ENCODE results near the gene LRRC25. TPM values are rescaled to one million over a fixed set of nuclear protein-coding genes. Genes with fewer than 3 reads are reported as not detected.

Gene LRRC25
- total RNA-seq, 6 experiments from 2014 or later: not detected

GRCh38 chr19:18380843-18381242 lies 16.6 kb downstream of the LRRC25 start:
- no peak for DNase-seq
- peak overlapping the region; percentile 85 for H3K27ac Mint-ChIP-seq
- no peak overlapping the region for H3K4me3 Mint-ChIP-seq
- H3K27me3 Mint-ChIP-seq (ENCODE audit: insufficient read depth): peaks cover 3% of the 10 kb centered on the region
- TF ChIP-seq, protein P1, sequence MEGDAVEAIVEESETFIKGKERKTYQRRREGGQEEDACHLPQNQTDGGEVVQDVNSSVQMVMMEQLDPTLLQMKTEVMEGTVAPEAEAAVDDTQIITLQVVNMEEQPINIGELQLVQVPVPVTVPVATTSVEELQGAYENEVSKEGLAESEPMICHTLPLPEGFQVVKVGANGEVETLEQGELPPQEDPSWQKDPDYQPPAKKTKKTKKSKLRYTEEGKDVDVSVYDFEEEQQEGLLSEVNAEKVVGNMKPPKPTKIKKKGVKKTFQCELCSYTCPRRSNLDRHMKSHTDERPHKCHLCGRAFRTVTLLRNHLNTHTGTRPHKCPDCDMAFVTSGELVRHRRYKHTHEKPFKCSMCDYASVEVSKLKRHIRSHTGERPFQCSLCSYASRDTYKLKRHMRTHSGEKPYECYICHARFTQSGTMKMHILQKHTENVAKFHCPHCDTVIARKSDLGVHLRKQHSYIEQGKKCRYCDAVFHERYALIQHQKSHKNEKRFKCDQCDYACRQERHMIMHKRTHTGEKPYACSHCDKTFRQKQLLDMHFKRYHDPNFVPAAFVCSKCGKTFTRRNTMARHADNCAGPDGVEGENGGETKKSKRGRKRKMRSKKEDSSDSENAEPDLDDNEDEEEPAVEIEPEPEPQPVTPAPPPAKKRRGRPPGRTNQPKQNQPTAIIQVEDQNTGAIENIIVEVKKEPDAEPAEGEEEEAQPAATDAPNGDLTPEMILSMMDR (IDR thresholded peaks at IDR 0.05): no peak
- H3K9me3 Mint-ChIP-seq: no peaks in the 10 kb centered on the region
- H3K36me3 Mint-ChIP-seq (ENCODE audit: low read depth): no peaks in the 10 kb centered on the region
- H3K4me1 Mint-ChIP-seq (ENCODE audit: low read depth): peaks cover 37% of the 10 kb centered on the region

DNA sequence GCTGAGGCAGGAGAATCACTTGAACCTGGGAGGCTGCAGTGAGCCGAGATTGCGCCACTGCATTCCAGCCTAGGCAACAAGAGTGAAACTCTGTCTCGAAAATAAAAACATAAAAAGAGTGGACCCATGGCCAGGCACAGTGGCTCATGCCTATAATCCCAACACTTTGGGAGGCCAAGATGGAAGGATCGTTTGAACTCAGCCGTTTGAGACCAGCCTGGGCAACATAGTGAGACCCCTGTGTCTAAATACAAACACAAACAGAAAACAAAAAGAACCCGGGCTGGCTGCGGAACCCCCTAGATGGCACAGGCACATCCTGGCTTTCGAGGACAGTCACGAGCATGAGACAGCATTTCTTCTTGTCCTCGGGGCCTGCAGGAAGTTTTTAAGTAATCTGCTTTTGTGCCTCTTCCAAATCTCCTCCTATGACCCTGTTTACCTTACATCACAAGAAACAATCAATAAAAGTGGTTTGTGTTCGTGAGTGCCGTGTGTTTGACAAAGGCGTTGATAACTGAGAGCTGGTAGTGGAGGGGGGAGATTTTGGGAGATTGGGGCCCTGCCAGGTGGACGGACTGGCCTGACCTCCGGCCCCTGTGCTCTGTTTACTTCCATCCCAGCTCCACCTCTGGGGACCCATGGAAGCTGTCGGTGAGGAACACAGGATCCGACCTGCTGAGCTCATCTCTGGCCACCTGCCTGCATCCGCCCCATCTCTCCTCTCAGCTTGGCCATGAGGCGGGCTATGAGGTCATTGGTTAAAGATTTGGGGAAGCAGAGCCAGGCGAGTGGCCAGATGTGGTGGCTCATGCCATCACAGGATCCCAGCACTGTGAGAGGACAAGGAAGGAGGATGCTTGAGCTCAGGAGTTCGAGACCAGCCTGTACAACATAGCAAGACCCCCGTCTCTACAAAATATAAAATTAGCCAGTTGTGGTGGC lies 17.3 kb downstream of the LRRC25 start:
- DNase-seq: peak; percentile 88
- Mint-ChIP-seq H3K4me3 (peak overlapping the region; percentile 57; the same call in 1 of the 2 replicates), H3K27ac (peak overlapping the region; percentile 85), H3K9me3 (no peaks in the 10 kb centered on the region), H3K27me3 (ENCODE audit: insufficient read depth) (peaks cover 3% of the 10 kb centered on the region), H3K36me3 (ENCODE audit: low read depth) (no peaks in the 10 kb centered on the region), H3K4me1 (ENCODE audit: low read depth) (peaks cover 31% of the 10 kb centered on the region)
- TF ChIP-seq, protein P1 (IDR thresholded peaks at IDR 0.05): no peak

GRCh38 chr19:18377026-18377425 lies 20.4 kb downstream of the LRRC25 start:
- Mint-ChIP-seq H3K4me3 (no peak overlapping the region), H3K9me3 (no peaks in the 10 kb centered on the region), H3K36me3 (ENCODE audit: low read depth) (no peaks in the 10 kb centered on the region), H3K27ac (peak overlapping the region; percentile 1; the same call in 1 of the 2 replicates), H3K27me3 (ENCODE audit: insufficient read depth) (peaks cover 2% of the 10 kb centered on the region), H3K4me1 (ENCODE audit: low read depth) (peaks cover 49% of the 10 kb centered on the region)
- no peak for DNase-seq
- TF ChIP-seq, protein P1 (IDR thresholded peaks at IDR 0.05): no peak

GRCh38 chr19:18373892-18374629 lies 23.4 kb downstream of the LRRC25 start:
- H3K36me3 Mint-ChIP-seq (ENCODE audit: low read depth): no peaks in the 10 kb centered on the region
- H3K4me3 Mint-ChIP-seq: peak overlapping the region; percentile 56
- H3K27me3 Mint-ChIP-seq (ENCODE audit: insufficient read depth): peaks cover 2% of the 10 kb centered on the region; the same call in 1 of the 2 replicates
- peak; percentile 94 for DNase-seq
- peaks cover 36% of the 10 kb centered on the region for H3K4me1 Mint-ChIP-seq (ENCODE audit: low read depth)
- TF ChIP-seq, protein P1 (IDR thresholded peaks at IDR 0.05): no peak
- peak overlapping the region; percentile 97 for H3K27ac Mint-ChIP-seq
- H3K9me3 Mint-ChIP-seq: no peaks in the 10 kb centered on the region

- Mint-ChIP-seq H3K27ac (peak overlapping the region; percentile 97), H3K4me1 (ENCODE audit: low read depth) (peaks cover 30% of the 10 kb centered on the region), H3K9me3 (no peaks in the 10 kb centered on the region), H3K36me3 (ENCODE audit: low read depth) (no peaks in the 10 kb centered on the region), H3K27me3 (ENCODE audit: insufficient read depth) (peaks cover 2% of the 10 kb centered on the region; the same call in 1 of the 2 replicates), H3K4me3 (no peak overlapping the region; the same call in 1 of the 2 replicates)
- TF ChIP-seq, protein P1 (IDR thresholded peaks at IDR 0.05): no peak
- DNase-seq: no peak
Observed at GRCh38 chr19:18373407-18373891, 24.0 kb downstream of the LRRC25 start.

All from HFFc6 (cell line).